ENCODE data around the gene SYNGR3. TPM values are rescaled to one million over a fixed set of nuclear protein-coding genes. Genes with fewer than 3 reads are reported as not detected.

Gene SYNGR3
- total and polyA plus RNA-seq, 2 of the 13 experiments (the other 11 are each of a cell fraction or from before 2014, with no cell fraction given) = 0.97 to 5.7 TPM

GRCh38 chr16:1940273-1941161 lies 49.3 kb upstream of the SYNGR3 start (continued):
- TF ChIP-seq NR1H2 (CRISPR knock-in tag; IDR thresholded peaks at IDR 0.05; ENCODE audit: borderline replicate concordance, low read depth) (no peak), ZNF7 (CRISPR knock-in tag; IDR thresholded peaks at IDR 0.05) (no peak), NR3C1 (CRISPR knock-in tag; IDR thresholded peaks at IDR 0.05) (no peak), TARDBP (CRISPR knock-in tag; IDR thresholded peaks at IDR 0.05) (peak; percentile 96), ZNF629 (CRISPR knock-in tag; conservative IDR thresholded peaks at IDR 0.05) (peak; percentile 89), ATRX (CRISPR knock-in tag; IDR thresholded peaks at IDR 0.05; ENCODE audit: borderline replicate concordance) (no peak), NFE2 (CRISPR knock-in tag; IDR thresholded peaks at IDR 0.05) (no peak), ZBTB7A (CRISPR knock-in tag; IDR thresholded peaks at IDR 0.05) (no peak), ZNF816 (CRISPR knock-in tag; IDR thresholded peaks at IDR 0.05; ENCODE audit: borderline replicate concordance) (no peak), MEIS1 (CRISPR knock-in tag; IDR thresholded peaks at IDR 0.05; ENCODE audit: borderline replicate concordance) (peak; percentile 31; the same call in 1 of the 2 replicates), ZNF205 (CRISPR knock-in tag; IDR thresholded peaks at IDR 0.05) (no peak), HMG20A (CRISPR knock-in tag; IDR thresholded peaks at IDR 0.05; ENCODE audit: borderline replicate concordance) (no peak), MEIS2 (CRISPR knock-in tag; IDR thresholded peaks at IDR 0.05) (peak; percentile 61; the same call in 1 of the 2 replicates), ZNF232 (CRISPR knock-in tag; IDR thresholded peaks at IDR 0.05; ENCODE audit: borderline replicate concordance) (peak; percentile 19; the same call in 1 of the 2 replicates), NCOR1 (IDR thresholded peaks at IDR 0.05; ENCODE audit: borderline replicate concordance, low read length) (peak; percentile 82), ZNF550 (CRISPR knock-in tag; IDR thresholded peaks at IDR 0.05; ENCODE audit: borderline replicate concordance) (no peak), ZSCAN9 (CRISPR knock-in tag; IDR thresholded peaks at IDR 0.05; ENCODE audit: borderline replicate concordance) (no peak; the same call in 1 of the 2 replicates), ZNF776 (CRISPR knock-in tag; IDR thresholded peaks at IDR 0.05) (peak; percentile 86), ZNF615 (CRISPR knock-in tag; IDR thresholded peaks at IDR 0.05; ENCODE audit: borderline replicate concordance) (peak; percentile 83; the same call in 1 of the 2 replicates), NFE2L2 (IDR thresholded peaks at IDR 0.05; ENCODE audit: low read length) (no peak), ZNF367 (CRISPR knock-in tag; IDR thresholded peaks at IDR 0.05; ENCODE audit: borderline replicate concordance) (no peak), SP5 (CRISPR knock-in tag; IDR thresholded peaks at IDR 0.05; ENCODE audit: borderline replicate concordance, low read depth) (peak; percentile 61; the same call in 1 of the 2 replicates), FOXC1 (CRISPR knock-in tag; IDR thresholded peaks at IDR 0.05; ENCODE audit: borderline replicate concordance) (0 out of 2 replicates have a peak, but pooled peaks have one; percentile 15), EED (CRISPR knock-in tag; IDR thresholded peaks at IDR 0.05) (no peak), ZNF496 (CRISPR knock-in tag; IDR thresholded peaks at IDR 0.05; ENCODE audit: insufficient replicate concordance) (no peak), ZBTB37 (CRISPR knock-in tag; IDR thresholded peaks at IDR 0.05) (peak; percentile 76)
- TF ChIP-seq, protein P1, sequence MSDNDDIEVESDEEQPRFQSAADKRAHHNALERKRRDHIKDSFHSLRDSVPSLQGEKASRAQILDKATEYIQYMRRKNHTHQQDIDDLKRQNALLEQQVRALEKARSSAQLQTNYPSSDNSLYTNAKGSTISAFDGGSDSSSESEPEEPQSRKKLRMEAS (IDR thresholded peaks at IDR 0.05) = peak; percentile 75
- TF ChIP-seq, protein P2, sequence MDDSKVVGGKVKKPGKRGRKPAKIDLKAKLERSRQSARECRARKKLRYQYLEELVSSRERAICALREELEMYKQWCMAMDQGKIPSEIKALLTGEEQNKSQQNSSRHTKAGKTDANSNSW (CRISPR knock-in tag; IDR thresholded peaks at IDR 0.05; ENCODE audit: borderline replicate concordance) = no peak
- TF ChIP-seq, protein P3, sequence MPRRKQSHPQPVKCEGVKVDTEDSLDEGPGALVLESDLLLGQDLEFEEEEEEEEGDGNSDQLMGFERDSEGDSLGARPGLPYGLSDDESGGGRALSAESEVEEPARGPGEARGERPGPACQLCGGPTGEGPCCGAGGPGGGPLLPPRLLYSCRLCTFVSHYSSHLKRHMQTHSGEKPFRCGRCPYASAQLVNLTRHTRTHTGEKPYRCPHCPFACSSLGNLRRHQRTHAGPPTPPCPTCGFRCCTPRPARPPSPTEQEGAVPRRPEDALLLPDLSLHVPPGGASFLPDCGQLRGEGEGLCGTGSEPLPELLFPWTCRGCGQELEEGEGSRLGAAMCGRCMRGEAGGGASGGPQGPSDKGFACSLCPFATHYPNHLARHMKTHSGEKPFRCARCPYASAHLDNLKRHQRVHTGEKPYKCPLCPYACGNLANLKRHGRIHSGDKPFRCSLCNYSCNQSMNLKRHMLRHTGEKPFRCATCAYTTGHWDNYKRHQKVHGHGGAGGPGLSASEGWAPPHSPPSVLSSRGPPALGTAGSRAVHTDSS (CRISPR knock-in tag; conservative IDR thresholded peaks at IDR 0.05) = no peak

All from HepG2 (cell line).